ENCODE data around the gene TMEM62. TPM values are rescaled to one million over a fixed set of nuclear protein-coding genes. Genes with fewer than 3 reads are reported as not detected.

TMEM62 gene
- total and polyA plus RNA-seq, 4 donors, result 4.5 to 14.0 (median 10.6) TPM

DNA sequence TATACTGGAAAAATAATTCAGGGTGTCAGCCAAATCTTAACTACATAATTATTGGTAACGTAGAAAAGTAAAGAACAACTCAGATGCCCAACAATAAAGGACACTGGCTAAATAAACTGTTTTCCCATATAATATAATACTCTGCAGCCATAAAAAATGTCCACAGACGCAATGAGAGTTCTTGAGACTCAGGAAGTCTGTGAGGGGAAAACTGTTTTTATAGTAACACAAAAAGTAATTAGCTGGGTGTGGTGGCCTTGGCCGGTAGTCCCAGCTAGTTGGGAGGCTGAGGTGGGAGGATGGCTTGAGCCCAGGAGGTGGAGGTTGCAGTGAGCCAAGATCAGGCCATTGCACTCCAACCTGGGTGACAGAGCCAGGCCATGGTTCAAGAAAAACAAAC, 22.0 kb upstream of the TMEM62 start:
- no peak for DNase-seq (ENCODE audit: low spot score)
- H3K27ac ChIP-seq (ENCODE audit: low read depth in 1 of 2, low read length in 2 of 2), result no peak overlapping the region
- peaks cover 0 to 7% (median 6%) of the 10 kb centered on the region in 4 donors for H3K4me1 ChIP-seq (ENCODE audit: control insufficient read depth in 4 of 4, insufficient read depth in 4 of 4, low read length in 3 of 4)
- H3K36me3 ChIP-seq (ENCODE audit: control insufficient read depth in 4 of 4, insufficient read depth in 3 of 4, low read depth in 1 of 4, low read length in 3 of 4), result no peaks in the 10 kb centered on the region
- no peaks in the 10 kb centered on the region for H3K27me3 ChIP-seq (ENCODE audit: control insufficient read depth in 4 of 4, insufficient read depth in 4 of 4, low read length in 3 of 4)
- 82% methylated on average over 3 of the region's 3 CpGs for WGBS
- no peaks in the 10 kb centered on the region for H3K9me3 ChIP-seq (ENCODE audit: control insufficient read depth in 4 of 4, low read length in 3 of 4)
- TF ChIP-seq HNF4A (conservative IDR thresholded peaks at IDR 0.05), result no peak
- H3K4me3 ChIP-seq (ENCODE audit: low read depth in 1 of 3, low read length in 3 of 3), result no peak overlapping the region
- no peak overlapping the region for H3K9ac ChIP-seq (ENCODE audit: low read depth in 1 of 2, low read length in 2 of 2)

DNA sequence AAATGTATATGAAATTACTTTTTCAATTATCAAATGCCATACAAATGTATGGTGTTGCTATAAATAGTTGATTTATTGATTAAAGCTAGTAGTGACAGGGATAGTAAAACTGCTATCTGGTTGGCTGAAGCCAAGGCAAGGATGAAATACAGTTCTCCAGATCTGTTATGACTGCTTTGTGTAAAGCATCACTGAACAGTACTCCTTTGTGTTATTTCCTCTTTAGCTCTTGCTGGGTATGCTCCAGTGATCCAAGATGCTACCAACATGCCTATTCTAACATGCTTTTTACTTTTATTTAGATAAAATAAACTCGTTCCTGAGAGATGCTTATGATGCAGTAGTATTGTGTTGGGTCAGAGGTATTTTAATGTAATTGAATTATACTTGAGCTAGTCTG, 15.1 kb upstream of the TMEM62 start:
- Histone ChIP-seq H3K27ac (ENCODE audit: low read depth in 1 of 2, low read length in 2 of 2) (no peak overlapping the region), H3K36me3 (ENCODE audit: control insufficient read depth in 4 of 4, insufficient read depth in 3 of 4, low read depth in 1 of 4, low read length in 3 of 4) (no peaks in the 10 kb centered on the region), H3K9ac (ENCODE audit: low read depth in 1 of 2, low read length in 2 of 2) (no peak overlapping the region), H3K27me3 (ENCODE audit: control insufficient read depth in 4 of 4, insufficient read depth in 4 of 4, low read length in 3 of 4) (peaks cover 0 to 3% (median 0%) of the 10 kb centered on the region in 4 donors), H3K4me1 (ENCODE audit: control insufficient read depth in 4 of 4, insufficient read depth in 4 of 4, low read length in 3 of 4) (peaks cover 0 to 4% (median 2%) of the 10 kb centered on the region in 4 donors), H3K9me3 (ENCODE audit: control insufficient read depth in 4 of 4, low read length in 3 of 4) (no peaks in the 10 kb centered on the region), H3K4me3 (ENCODE audit: low read depth in 1 of 3, low read length in 3 of 3) (no peak overlapping the region)
- 46% methylated on average over 1 of the region's 1 CpG for WGBS
- TF ChIP-seq, protein P1, sequence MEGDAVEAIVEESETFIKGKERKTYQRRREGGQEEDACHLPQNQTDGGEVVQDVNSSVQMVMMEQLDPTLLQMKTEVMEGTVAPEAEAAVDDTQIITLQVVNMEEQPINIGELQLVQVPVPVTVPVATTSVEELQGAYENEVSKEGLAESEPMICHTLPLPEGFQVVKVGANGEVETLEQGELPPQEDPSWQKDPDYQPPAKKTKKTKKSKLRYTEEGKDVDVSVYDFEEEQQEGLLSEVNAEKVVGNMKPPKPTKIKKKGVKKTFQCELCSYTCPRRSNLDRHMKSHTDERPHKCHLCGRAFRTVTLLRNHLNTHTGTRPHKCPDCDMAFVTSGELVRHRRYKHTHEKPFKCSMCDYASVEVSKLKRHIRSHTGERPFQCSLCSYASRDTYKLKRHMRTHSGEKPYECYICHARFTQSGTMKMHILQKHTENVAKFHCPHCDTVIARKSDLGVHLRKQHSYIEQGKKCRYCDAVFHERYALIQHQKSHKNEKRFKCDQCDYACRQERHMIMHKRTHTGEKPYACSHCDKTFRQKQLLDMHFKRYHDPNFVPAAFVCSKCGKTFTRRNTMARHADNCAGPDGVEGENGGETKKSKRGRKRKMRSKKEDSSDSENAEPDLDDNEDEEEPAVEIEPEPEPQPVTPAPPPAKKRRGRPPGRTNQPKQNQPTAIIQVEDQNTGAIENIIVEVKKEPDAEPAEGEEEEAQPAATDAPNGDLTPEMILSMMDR (IDR thresholded peaks at IDR 0.05; ENCODE audit: low read depth, low read length, missing input control), result no peak
- TF ChIP-seq, protein P2, sequence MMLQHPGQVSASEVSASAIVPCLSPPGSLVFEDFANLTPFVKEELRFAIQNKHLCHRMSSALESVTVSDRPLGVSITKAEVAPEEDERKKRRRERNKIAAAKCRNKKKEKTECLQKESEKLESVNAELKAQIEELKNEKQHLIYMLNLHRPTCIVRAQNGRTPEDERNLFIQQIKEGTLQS (IDR thresholded peaks at IDR 0.05), result no peak
- TF ChIP-seq YY1 (IDR thresholded peaks at IDR 0.05) (no peak), HNF4A (conservative IDR thresholded peaks at IDR 0.05) (no peak), EGR1 (IDR thresholded peaks at IDR 0.05; ENCODE audit: low read depth in 2 of 2) (no peak), JUND (IDR thresholded peaks at IDR 0.05) (no peak), RAD21 (IDR thresholded peaks at IDR 0.05) (no peak), FOXA1 (IDR thresholded peaks at IDR 0.05) (no peak), FOXA2 (IDR thresholded peaks at IDR 0.05) (no peak), HNF4G (IDR thresholded peaks at IDR 0.05) (no peak), NR2F2 (IDR thresholded peaks at IDR 0.05) (no peak), TAF1 (conservative IDR thresholded peaks at IDR 0.05) (no peak)
- TF ChIP-seq, protein P3, sequence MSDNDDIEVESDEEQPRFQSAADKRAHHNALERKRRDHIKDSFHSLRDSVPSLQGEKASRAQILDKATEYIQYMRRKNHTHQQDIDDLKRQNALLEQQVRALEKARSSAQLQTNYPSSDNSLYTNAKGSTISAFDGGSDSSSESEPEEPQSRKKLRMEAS (IDR thresholded peaks at IDR 0.05), result no peak
- TF ChIP-seq, protein P4, sequence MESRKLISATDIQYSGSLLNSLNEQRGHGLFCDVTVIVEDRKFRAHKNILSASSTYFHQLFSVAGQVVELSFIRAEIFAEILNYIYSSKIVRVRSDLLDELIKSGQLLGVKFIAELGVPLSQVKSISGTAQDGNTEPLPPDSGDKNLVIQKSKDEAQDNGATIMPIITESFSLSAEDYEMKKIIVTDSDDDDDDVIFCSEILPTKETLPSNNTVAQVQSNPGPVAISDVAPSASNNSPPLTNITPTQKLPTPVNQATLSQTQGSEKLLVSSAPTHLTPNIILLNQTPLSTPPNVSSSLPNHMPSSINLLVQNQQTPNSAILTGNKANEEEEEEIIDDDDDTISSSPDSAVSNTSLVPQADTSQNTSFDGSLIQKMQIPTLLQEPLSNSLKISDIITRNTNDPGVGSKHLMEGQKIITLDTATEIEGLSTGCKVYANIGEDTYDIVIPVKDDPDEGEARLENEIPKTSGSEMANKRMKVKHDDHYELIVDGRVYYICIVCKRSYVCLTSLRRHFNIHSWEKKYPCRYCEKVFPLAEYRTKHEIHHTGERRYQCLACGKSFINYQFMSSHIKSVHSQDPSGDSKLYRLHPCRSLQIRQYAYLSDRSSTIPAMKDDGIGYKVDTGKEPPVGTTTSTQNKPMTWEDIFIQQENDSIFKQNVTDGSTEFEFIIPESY (IDR thresholded peaks at IDR 0.05), result no peak
- no peak for DNase-seq (ENCODE audit: low spot score)

DNA sequence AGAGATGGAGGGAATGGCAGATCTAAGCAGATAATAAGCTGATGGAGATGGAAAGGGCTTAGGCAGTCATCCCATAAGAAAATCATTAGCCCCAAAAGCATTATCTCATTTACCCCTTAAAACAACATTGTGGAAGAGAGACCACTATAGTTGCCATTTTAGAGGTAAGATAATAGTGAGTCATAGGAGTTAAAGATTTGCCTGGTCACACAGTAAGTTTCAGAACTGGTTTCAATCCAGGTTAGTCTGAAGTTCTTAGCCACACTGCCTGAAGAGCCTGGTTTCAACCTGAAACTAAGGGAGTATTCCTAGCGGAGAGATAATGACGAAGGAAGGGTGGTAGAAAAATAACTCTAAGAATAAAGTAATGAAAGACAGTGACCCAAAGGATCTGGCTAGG, 14.6 kb upstream of the TMEM62 start:
- Histone ChIP-seq H3K9ac (ENCODE audit: low read depth in 1 of 2, low read length in 2 of 2) (no peak overlapping the region), H3K4me3 (ENCODE audit: low read depth in 1 of 3, low read length in 3 of 3) (no peak overlapping the region), H3K9me3 (ENCODE audit: control insufficient read depth in 4 of 4, low read length in 3 of 4) (no peaks in the 10 kb centered on the region), H3K36me3 (ENCODE audit: control insufficient read depth in 4 of 4, insufficient read depth in 3 of 4, low read depth in 1 of 4, low read length in 3 of 4) (no peaks in the 10 kb centered on the region), H3K27me3 (ENCODE audit: control insufficient read depth in 4 of 4, insufficient read depth in 4 of 4, low read length in 3 of 4) (peaks cover 0 to 3% (median 0%) of the 10 kb centered on the region in 4 donors), H3K4me1 (ENCODE audit: control insufficient read depth in 4 of 4, insufficient read depth in 4 of 4, low read length in 3 of 4) (peaks cover 0 to 4% (median 2%) of the 10 kb centered on the region in 4 donors), H3K27ac (ENCODE audit: low read depth in 1 of 2, low read length in 2 of 2) (no peak overlapping the region)
- WGBS, result 91% methylated on average over 2 of the region's 2 CpGs
- no peak for DNase-seq (ENCODE audit: low spot score)
- TF ChIP-seq RAD21 (IDR thresholded peaks at IDR 0.05) (no peak), FOXA1 (IDR thresholded peaks at IDR 0.05) (no peak), SP1 (IDR thresholded peaks at IDR 0.05) (no peak), GABPA (IDR thresholded peaks at IDR 0.05 in 1 of 2, conservative IDR thresholded peaks at IDR 0.05 in 1 of 2) (no peak), HNF4G (IDR thresholded peaks at IDR 0.05) (no peak)
- TF ChIP-seq, protein P4 (IDR thresholded peaks at IDR 0.05), result no peak
- TF ChIP-seq, protein P1 (IDR thresholded peaks at IDR 0.05; ENCODE audit: low read depth, low read length, missing input control), result no peak

Data from liver (tissue), 9 donors.